ENCODE measurements around the gene BFSP2. TPM values are rescaled to one million over a fixed set of nuclear protein-coding genes. Genes with fewer than 3 reads are reported as not detected.
A peak's percentile ranks its signal among the peaks of the same experiment; 100 is the strongest.
"Not testable (repeated sequence)": the region's sequence is repeated elsewhere in the genome, so short reads cannot be mapped to it uniquely, and the experiment has no call there.

BFSP2 gene
- total and polyA plus RNA-seq, 4 donors: 0.14 to 0.35 TPM; not detected in 2

- no peak overlapping the region for H3K9ac ChIP-seq (ENCODE audit: insufficient read depth in 1 of 2, low read length in 2 of 2)
- peak in 1 of 3 donors; percentile 22 for DNase-seq
Measured at GRCh38 chr3:133479895-133480669, 80.2 kb downstream of the BFSP2 start.

GRCh38 chr3:133482474-133482873 is 82.6 kb downstream of the BFSP2 start:
- not testable (repeated sequence) for H3K4me3 ChIP-seq; H3K27me3 ChIP-seq (ENCODE audit: control insufficient read depth in 3 of 3, insufficient read depth in 3 of 3, low read length in 2 of 3); ATAC-seq (ENCODE audit: insufficient read depth, low FRiP score); H3K9me3 ChIP-seq (ENCODE audit: control insufficient read depth in 4 of 4, insufficient read depth in 3 of 4, low read length in 3 of 4); H3K36me3 ChIP-seq (ENCODE audit: control insufficient read depth in 4 of 4, insufficient read depth in 4 of 4, low read length in 4 of 4); H3K9ac ChIP-seq (ENCODE audit: insufficient read depth in 1 of 2, low read length in 2 of 2); DNase-seq; H3K27ac ChIP-seq (ENCODE audit: low read depth in 1 of 2, low read length in 1 of 2); H3K4me1 ChIP-seq (ENCODE audit: control insufficient read depth in 5 of 5, insufficient read depth in 5 of 5, low read length in 5 of 5)
- WGBS, 2 donors: 75 to 80% methylated on average over 5 of the region's 5 CpGs

More at GRCh38 chr3:133479895-133480669, 80.2 kb downstream of the BFSP2 start:
- H3K36me3 ChIP-seq (ENCODE audit: control insufficient read depth in 4 of 4, insufficient read depth in 4 of 4, low read length in 4 of 4): no peaks in the 10 kb centered on the region
- peaks cover 0 to 4% (median 0%) of the 10 kb centered on the region in 4 donors for H3K9me3 ChIP-seq (ENCODE audit: control insufficient read depth in 4 of 4, insufficient read depth in 3 of 4, low read length in 3 of 4)
- 85 to 91% methylated on average over 7 of the region's 7 CpGs for WGBS, 2 donors
- H3K27me3 ChIP-seq (ENCODE audit: control insufficient read depth in 3 of 3, insufficient read depth in 3 of 3, low read length in 2 of 3): no peaks in the 10 kb centered on the region
- no peak overlapping the region for H3K4me3 ChIP-seq
- no peak overlapping the region for H3K27ac ChIP-seq (ENCODE audit: low read depth in 1 of 2, low read length in 1 of 2)
- ATAC-seq (ENCODE audit: insufficient read depth, low FRiP score): no peak
- TF ChIP-seq CTCF (IDR thresholded peaks at IDR 0.05; ENCODE audit: control extremely low read depth, extremely low read depth): no peak
- H3K4me1 ChIP-seq (ENCODE audit: control insufficient read depth in 5 of 5, insufficient read depth in 5 of 5, low read length in 5 of 5): peaks cover 0 to 3% (median 0%) of the 10 kb centered on the region in 5 donors

- H3K27ac ChIP-seq (ENCODE audit: low read depth in 1 of 2, low read length in 1 of 2): no peak overlapping the region
- no peaks in the 10 kb centered on the region for H3K4me1 ChIP-seq (ENCODE audit: control insufficient read depth in 5 of 5, insufficient read depth in 5 of 5, low read length in 5 of 5)
- WGBS, 2 donors: 96 to 97% methylated on average over 5 of the region's 5 CpGs
- H3K27me3 ChIP-seq (ENCODE audit: control insufficient read depth in 3 of 3, insufficient read depth in 3 of 3, low read length in 2 of 3): no peaks in the 10 kb centered on the region
- no peaks in the 10 kb centered on the region for H3K36me3 ChIP-seq (ENCODE audit: control insufficient read depth in 4 of 4, insufficient read depth in 4 of 4, low read length in 4 of 4)
- DNase-seq: no peak
- H3K9me3 ChIP-seq (ENCODE audit: control insufficient read depth in 4 of 4, insufficient read depth in 3 of 4, low read length in 3 of 4): peaks cover 0 to 8% (median 2%) of the 10 kb centered on the region in 4 donors
- ATAC-seq (ENCODE audit: insufficient read depth, low FRiP score): no peak
- TF ChIP-seq CTCF (IDR thresholded peaks at IDR 0.05; ENCODE audit: control extremely low read depth, extremely low read depth): no peak
- no peak overlapping the region for H3K4me3 ChIP-seq
- no peak overlapping the region for H3K9ac ChIP-seq (ENCODE audit: insufficient read depth in 1 of 2, low read length in 2 of 2)
Measured at GRCh38 chr3:133486658-133487057, 86.8 kb downstream of the BFSP2 start.

GRCh38 chr3:133487204-133487603 is 87.3 kb downstream of the BFSP2 start:
- 71% methylated on average over 4 of the region's 4 CpGs for WGBS, 2 donors
- no peak overlapping the region for H3K4me3 ChIP-seq
- DNase-seq (no peak), ATAC-seq (ENCODE audit: insufficient read depth, low FRiP score) (no peak)
- no peaks in the 10 kb centered on the region for H3K36me3 ChIP-seq (ENCODE audit: control insufficient read depth in 4 of 4, insufficient read depth in 4 of 4, low read length in 4 of 4)
- TF ChIP-seq CTCF (IDR thresholded peaks at IDR 0.05; ENCODE audit: control extremely low read depth, extremely low read depth): no peak
- no peaks in the 10 kb centered on the region for H3K4me1 ChIP-seq (ENCODE audit: control insufficient read depth in 5 of 5, insufficient read depth in 5 of 5, low read length in 5 of 5)
- H3K27me3 ChIP-seq (ENCODE audit: control insufficient read depth in 3 of 3, insufficient read depth in 3 of 3, low read length in 2 of 3): no peaks in the 10 kb centered on the region
- H3K9ac ChIP-seq (ENCODE audit: insufficient read depth in 1 of 2, low read length in 2 of 2): no peak overlapping the region
- no peak overlapping the region for H3K27ac ChIP-seq (ENCODE audit: low read depth in 1 of 2, low read length in 1 of 2)
- peaks cover 0 to 8% (median 2%) of the 10 kb centered on the region in 4 donors for H3K9me3 ChIP-seq (ENCODE audit: control insufficient read depth in 4 of 4, insufficient read depth in 3 of 4, low read length in 3 of 4)

Data from lung (tissue), 12 donors.